Esophagus squamous epithelium (tissue), 4 donors: Measurements from ENCODE around the gene CD96.

Source experiments
- CTCF ChIP-seq, 6 experiments: fragments of 450-650 bp in 4 of 6; fragments of 200-600 bp in 2 of 6; sonication (generic) in 2 of 6; IDR thresholded peaks; one replicate each; pipeline ENCODE4 v1.5.1; 2016 to 2019; ENCODE audit warnings: antibody characterized with exemption in 6 of 6, mild to moderate bottlenecking in 4 of 6, moderate library complexity in 4 of 6
- POLR2A ChIP-seq, 4 donors: fragments of 450-650 bp; IDR thresholded peaks; one replicate each; pipeline ENCODE4 v1.6.1; 2017; ENCODE audit warnings: antibody characterized with exemption in 4 of 4, mild to moderate bottlenecking in 4 of 4, moderate library complexity in 3 of 4

- no peak for TF ChIP-seq CTCF (IDR thresholded peaks at IDR 0.05)
- TF ChIP-seq POLR2A (IDR thresholded peaks at IDR 0.05): no peak
Measured at GRCh38 chr3:111688190-111688800, 146.3 kb downstream of the CD96 start.
